Measurements from ENCODE around the gene HOXB8.

DNA sequence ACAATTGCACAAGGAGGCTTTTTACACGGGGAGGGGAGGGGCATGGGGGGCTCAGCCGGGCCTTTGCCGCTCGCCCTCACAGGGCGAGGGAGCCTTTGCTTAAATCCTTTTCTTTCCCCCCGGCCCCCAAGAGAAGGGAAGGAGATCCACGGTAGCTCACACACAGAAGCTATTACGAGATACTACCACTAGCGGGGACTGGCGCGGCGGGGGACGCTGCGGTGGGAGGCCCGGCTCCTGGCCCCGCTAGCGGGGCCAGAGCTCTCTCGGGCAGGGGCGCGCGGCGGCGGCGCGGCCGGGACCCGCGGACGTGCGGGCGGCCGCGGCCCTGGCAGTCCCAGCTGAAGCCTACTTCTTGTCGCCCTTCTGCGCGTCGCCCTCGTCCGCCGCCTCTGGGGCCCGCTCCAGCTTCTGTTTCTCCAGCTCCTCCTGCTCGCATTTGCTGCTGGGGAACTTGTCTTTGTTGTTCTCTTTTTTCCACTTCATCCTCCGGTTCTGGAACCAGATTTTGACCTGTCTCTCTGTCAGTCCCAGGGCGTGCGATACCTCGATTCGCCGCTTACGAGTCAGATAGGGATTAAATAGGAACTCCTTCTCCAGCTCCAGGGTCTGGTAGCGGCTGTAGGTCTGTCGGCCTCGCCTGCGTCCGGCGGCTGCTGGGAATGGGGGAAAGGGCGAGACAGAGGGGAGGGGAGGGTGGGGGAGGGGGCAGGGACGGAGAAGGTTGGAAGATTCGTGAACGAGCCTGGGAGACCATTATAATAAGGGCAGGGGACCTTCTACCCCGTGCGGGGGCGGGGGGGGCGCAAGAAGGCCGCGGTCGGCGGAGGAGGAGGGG lies 2.0 kb downstream of the HOXB8 start:
- TF ChIP-seq, protein P1, sequence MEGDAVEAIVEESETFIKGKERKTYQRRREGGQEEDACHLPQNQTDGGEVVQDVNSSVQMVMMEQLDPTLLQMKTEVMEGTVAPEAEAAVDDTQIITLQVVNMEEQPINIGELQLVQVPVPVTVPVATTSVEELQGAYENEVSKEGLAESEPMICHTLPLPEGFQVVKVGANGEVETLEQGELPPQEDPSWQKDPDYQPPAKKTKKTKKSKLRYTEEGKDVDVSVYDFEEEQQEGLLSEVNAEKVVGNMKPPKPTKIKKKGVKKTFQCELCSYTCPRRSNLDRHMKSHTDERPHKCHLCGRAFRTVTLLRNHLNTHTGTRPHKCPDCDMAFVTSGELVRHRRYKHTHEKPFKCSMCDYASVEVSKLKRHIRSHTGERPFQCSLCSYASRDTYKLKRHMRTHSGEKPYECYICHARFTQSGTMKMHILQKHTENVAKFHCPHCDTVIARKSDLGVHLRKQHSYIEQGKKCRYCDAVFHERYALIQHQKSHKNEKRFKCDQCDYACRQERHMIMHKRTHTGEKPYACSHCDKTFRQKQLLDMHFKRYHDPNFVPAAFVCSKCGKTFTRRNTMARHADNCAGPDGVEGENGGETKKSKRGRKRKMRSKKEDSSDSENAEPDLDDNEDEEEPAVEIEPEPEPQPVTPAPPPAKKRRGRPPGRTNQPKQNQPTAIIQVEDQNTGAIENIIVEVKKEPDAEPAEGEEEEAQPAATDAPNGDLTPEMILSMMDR (IDR thresholded peaks at IDR 0.05): peak; percentile 34
- TF ChIP-seq ZFX (IDR thresholded peaks at IDR 0.05; ENCODE audit: borderline replicate concordance): no peak

Data from 22Rv1 (cell line).